T-cell (primary cell): Measurements from ENCODE around the gene PID1. TPM values are rescaled to one million over a fixed set of nuclear protein-coding genes. Genes with fewer than 3 reads are reported as not detected.

Experiments
- ATAC-seq, 4 experiments: fragments of 200-7000 bp in 3 of 4; fragments of 150-1000 bp in 1 of 4; cut with Tn5 transposase; replicated peaks in 1 of 4; 1 replicate in 3 of 4; 2 replicates in 1 of 4; pipeline ENCODE4 v1.10.0; 2021; ENCODE audit warnings: moderate library complexity in 3 of 4, mild to moderate bottlenecking in 2 of 4, moderate number of reproducible peaks in 1 of 4
- CTCF ChIA-PET, 2 donors: fragments of 300-600 bp; sonication (Branson Sonifier 250); formaldehyde crosslinking; loops; one replicate each; lab custom pipeline; 2022; ENCODE audit warnings: antibody characterized with exemption in 2 of 2; lab: Charles Lee
- POLR2A ChIA-PET, 2 donors: fragments of 300-600 bp; sonication (Branson Sonifier 250); formaldehyde crosslinking; loops; one replicate each; lab custom pipeline; 2022; ENCODE audit warnings: antibody characterized with exemption in 2 of 2; lab: Charles Lee
- DNase-seq, 35 experiments: peaks; one replicate each; pipeline versions ENCODE4 v3.0.0 to v3.0.0-alpha.2; 2013 to 2023
- H3K27ac ChIP-seq: one replicate; pipeline ENCODE4 v1.5.1; 2013; ENCODE audit warnings: low read length
- H3K27me3 ChIP-seq, 2 experiments: replicated peaks in 1 of 2; 1 replicate in 1 of 2; 2 replicates in 1 of 2; pipeline versions ENCODE4 v1.6.1 to v1.7.0; 2013; ENCODE audit warnings: low read length in 1 of 2, mixed read lengths in 1 of 2; ENCODE audit not compliant: control insufficient read depth in 2 of 2, insufficient read depth in 2 of 2; ENCODE audit errors: extremely low read depth in 1 of 2
- H3K36me3 ChIP-seq, 2 donors: 1 replicate in 1 of 2; 2 replicates in 1 of 2; pipeline versions ENCODE4 v1.6.1 to v1.7.0; 2013; ENCODE audit warnings: low read length in 1 of 2; ENCODE audit not compliant: control insufficient read depth in 2 of 2, insufficient read depth in 1 of 2; ENCODE audit errors: extremely low read depth in 1 of 2
- H3K4me1 ChIP-seq, 2 experiments: 1 replicate in 1 of 2; 2 replicates in 1 of 2; pipeline versions ENCODE4 v1.6.1 to v1.7.0; 2013; ENCODE audit warnings: low read length in 2 of 2, mixed read lengths in 1 of 2; ENCODE audit not compliant: insufficient read depth in 2 of 2, control insufficient read depth in 1 of 2; ENCODE audit errors: extremely low read depth in 1 of 2
- H3K4me3 ChIP-seq, 2 donors: 1 replicate in 1 of 2; 2 replicates in 1 of 2; pipeline versions ENCODE4 v1.5.1 to v1.7.0; 2013; ENCODE audit warnings: mild to moderate bottlenecking in 2 of 2, low read length in 1 of 2, moderate library complexity in 1 of 2; ENCODE audit not compliant: control insufficient read depth in 1 of 2; ENCODE audit errors: extremely low read depth in 1 of 2
- H3K9me3 ChIP-seq: 2 replicates; pipeline ENCODE4 v1.7.0; 2013
- H3K27ac Mint-ChIP-seq, 2 donors: one replicate each; pipeline ENCODE4 v1.8.0; 2020 to 2021; ENCODE audit warnings: mild to moderate bottlenecking in 2 of 2, mixed read lengths in 2 of 2
- H3K27me3 Mint-ChIP-seq, 2 donors: one replicate each; pipeline ENCODE4 v1.8.0; 2021 to 2022; ENCODE audit warnings: mixed read lengths in 2 of 2
- H3K36me3 Mint-ChIP-seq: one replicate; pipeline ENCODE4 v1.8.0; 2021; ENCODE audit warnings: mixed read lengths
- H3K4me1 Mint-ChIP-seq, 3 donors: one replicate each; pipeline ENCODE4 v1.8.0; 2020 to 2022; ENCODE audit warnings: mixed read lengths in 3 of 3, mild to moderate bottlenecking in 1 of 3
- H3K4me3 Mint-ChIP-seq, 3 donors: one replicate each; pipeline ENCODE4 v1.8.0; 2020 to 2022; ENCODE audit warnings: mild to moderate bottlenecking in 3 of 3, mixed read lengths in 3 of 3, moderate library complexity in 3 of 3
- H3K9me3 Mint-ChIP-seq, 3 donors: one replicate each; pipeline ENCODE4 v1.8.0; 2020 to 2022; ENCODE audit warnings: mixed read lengths in 3 of 3
- WGBS: methylation state at CpG from one replicate; pipeline ENCODE4 v1.1.5; 2013; ENCODE audit warnings: missing lambda C conversion rate; ENCODE audit not compliant: insufficient coverage; 5-methylcytosine and 5-hydroxymethylcytosine counted together
- total RNA-seq, 35 experiments: library from RNA in 6 of 35; stranded (reverse) in 6 of 35; fragments of 120-200 nt in 1 of 35; gene quantifications; one replicate each; pipeline versions ENCODE4 v1.2.1 to v1.2.4 and lab custom pipeline; 2013 to 2026

The PID1 gene
- total RNA-seq, 5 donors from 2014 or later (not counting 1 experiment from before 2014, with no cell fraction given) = 0.20 to 0.36 (median 0.25) TPM; not detected in 2

- no peak for DNase-seq
- ChIA-PET POLR2A (no interaction called here), CTCF (no interaction called here)
- Histone ChIP-seq H3K36me3 (no peaks in the 10 kb centered on the region), H3K27ac (no peak overlapping the region), H3K4me1 (no peaks in the 10 kb centered on the region), H3K4me3 (no peak overlapping the region), H3K9me3 (no peaks in the 10 kb centered on the region), H3K27me3 (no peaks in the 10 kb centered on the region)
- H3K27ac Mint-ChIP-seq = no peak overlapping the region
- 78% methylated on average over 3 of the region's 3 CpGs for WGBS
- peaks cover 0 to 16% (median 2%) of the 10 kb centered on the region in 3 donors for H3K9me3 Mint-ChIP-seq
- H3K36me3 Mint-ChIP-seq = no peaks in the 10 kb centered on the region
- no peaks in the 10 kb centered on the region for H3K4me1 Mint-ChIP-seq
- ATAC-seq = no peak
- H3K27me3 Mint-ChIP-seq = no peaks in the 10 kb centered on the region
- no peak overlapping the region for H3K4me3 Mint-ChIP-seq
These were observed 52.7 kb downstream of the PID1 start for GRCh38 chr2:229218329-229218921.

- CTCF ChIA-PET = no interaction called here
- Histone ChIP-seq H3K27me3 (no peaks in the 10 kb centered on the region), H3K9me3 (no peaks in the 10 kb centered on the region), H3K4me3 (no peak overlapping the region), H3K27ac (no peak overlapping the region), H3K36me3 (no peaks in the 10 kb centered on the region), H3K4me1 (no peaks in the 10 kb centered on the region)
- ATAC-seq (no peak), DNase-seq (no peak)
- H3K36me3 Mint-ChIP-seq = no peaks in the 10 kb centered on the region
- no peaks in the 10 kb centered on the region for H3K27me3 Mint-ChIP-seq
- H3K4me1 Mint-ChIP-seq = no peaks in the 10 kb centered on the region
- POLR2A ChIA-PET = no interaction called here
- no peak overlapping the region for H3K4me3 Mint-ChIP-seq
- H3K27ac Mint-ChIP-seq = no peak overlapping the region
- no CpG with 5 or more reads among the region's 1 CpG for WGBS
- peaks cover 0 to 4% (median 3%) of the 10 kb centered on the region in 3 donors for H3K9me3 Mint-ChIP-seq
These were observed 58.8 kb downstream of the PID1 start for GRCh38 chr2:229212241-229212640.

- H3K4me3 Mint-ChIP-seq = no peak overlapping the region
- H3K27me3 Mint-ChIP-seq = no peaks in the 10 kb centered on the region
These were observed 60.4 kb downstream of the PID1 start for GRCh38 chr2:229210641-229211040.

GRCh38 chr2:229206548-229206947, 64.5 kb downstream of the PID1 start:
- Mint-ChIP-seq H3K9me3 (peaks cover 0 to 14% (median 9%) of the 10 kb centered on the region in 3 donors), H3K27ac (no peak overlapping the region), H3K4me3 (no peak overlapping the region), H3K27me3 (no peaks in the 10 kb centered on the region), H3K36me3 (no peaks in the 10 kb centered on the region), H3K4me1 (no peaks in the 10 kb centered on the region)
- no peaks in the 10 kb centered on the region for H3K36me3 ChIP-seq
- H3K9me3 ChIP-seq = no peaks in the 10 kb centered on the region
- ChIA-PET POLR2A (no interaction called here), CTCF (no interaction called here)
- DNase-seq (no peak), ATAC-seq (no peak)
- H3K27me3 ChIP-seq = no peaks in the 10 kb centered on the region
- H3K4me1 ChIP-seq = no peaks in the 10 kb centered on the region
- no peak overlapping the region for H3K4me3 ChIP-seq
- no peak overlapping the region for H3K27ac ChIP-seq
- WGBS = 81% methylated on average over 4 of the region's 6 CpGs

More at GRCh38 chr2:229210641-229211040, 60.4 kb downstream of the PID1 start:
- ChIA-PET POLR2A (no interaction called here), CTCF (no interaction called here)
- no peaks in the 10 kb centered on the region for H3K9me3 ChIP-seq
- no peaks in the 10 kb centered on the region for H3K36me3 ChIP-seq
- H3K4me1 Mint-ChIP-seq = no peaks in the 10 kb centered on the region
- no peaks in the 10 kb centered on the region for H3K36me3 Mint-ChIP-seq
- H3K4me3 ChIP-seq = no peak overlapping the region
- H3K9me3 Mint-ChIP-seq = peaks cover 0 to 9% (median 4%) of the 10 kb centered on the region in 3 donors
- H3K27ac ChIP-seq = no peak overlapping the region
- no CpG with 5 or more reads among the region's 4 CpGs for WGBS
- no peak for DNase-seq
- no peaks in the 10 kb centered on the region for H3K4me1 ChIP-seq
- no peaks in the 10 kb centered on the region for H3K27me3 ChIP-seq
- H3K27ac Mint-ChIP-seq = no peak overlapping the region
- ATAC-seq = no peak

- no peaks in the 10 kb centered on the region for H3K9me3 ChIP-seq
- no peaks in the 10 kb centered on the region for H3K36me3 ChIP-seq
- Mint-ChIP-seq H3K9me3 (peaks cover 0 to 14% (median 12%) of the 10 kb centered on the region in 3 donors), H3K4me3 (no peak overlapping the region), H3K4me1 (no peaks in the 10 kb centered on the region), H3K27ac (no peak overlapping the region), H3K36me3 (no peaks in the 10 kb centered on the region), H3K27me3 (no peaks in the 10 kb centered on the region)
- H3K27me3 ChIP-seq = no peaks in the 10 kb centered on the region
- no peak overlapping the region for H3K4me3 ChIP-seq
- H3K27ac ChIP-seq = no peak overlapping the region
- H3K4me1 ChIP-seq = no peaks in the 10 kb centered on the region
- no CpG with 5 or more reads among the region's 5 CpGs for WGBS
- CTCF ChIA-PET = no interaction called here
- DNase-seq (no peak), ATAC-seq (no peak)
- POLR2A ChIA-PET = no interaction called here
These were observed 65.4 kb downstream of the PID1 start for GRCh38 chr2:229205704-229206103.

GRCh38 chr2:229202646-229203045, 68.4 kb downstream of the PID1 start:
- no peak for DNase-seq
- no peaks in the 10 kb centered on the region for H3K27me3 Mint-ChIP-seq
- H3K9me3 ChIP-seq = no peaks in the 10 kb centered on the region
- no peak overlapping the region for H3K4me3 ChIP-seq
- no peaks in the 10 kb centered on the region for H3K4me1 ChIP-seq
- H3K36me3 Mint-ChIP-seq = no peaks in the 10 kb centered on the region
- no peaks in the 10 kb centered on the region for H3K27me3 ChIP-seq
- no peaks in the 10 kb centered on the region for H3K36me3 ChIP-seq
- H3K9me3 Mint-ChIP-seq = peaks cover 0 to 19% (median 10%) of the 10 kb centered on the region in 3 donors
- no peaks in the 10 kb centered on the region for H3K4me1 Mint-ChIP-seq
- ATAC-seq = no peak
- no CpG with 5 or more reads among the region's 1 CpG for whole genome bisulfite sequencing
- H3K4me3 Mint-ChIP-seq = no peak overlapping the region
- no peak overlapping the region for H3K27ac Mint-ChIP-seq
- no peak overlapping the region for H3K27ac ChIP-seq
- POLR2A ChIA-PET = no interaction called here
- CTCF ChIA-PET = interaction anchor here in 1 of 2 donors (0.7 kb wide), 1 partner anchor 186 kb away, joined by 3 read pairs; no protein-coding TSS in a partner anchor
